GM19438 (cell line): ENCODE results near the gene DBN1.
A peak's percentile ranks its signal among the peaks of the same experiment; 100 is the strongest.

Source experiments
- ATAC-seq: cut with Tn5 transposase; IDR thresholded peaks from one replicate; pipeline ENCODE4 v1.9.1; 2021; ENCODE audit warnings: low read depth; ENCODE audit not compliant: unreplicated experiment

The DBN1 gene

GRCh38 chr5:177475563-177476427 lies 2.4 kb upstream of the DBN1 start:
- no peak for ATAC-seq

GRCh38 chr5:177474846-177475562 lies 1.6 kb upstream of the DBN1 start:
- ATAC-seq, result no peak

- no peak for ATAC-seq
Observed at GRCh38 chr5:177474002-177474476, 605 bp upstream of the DBN1 start.

- peak; percentile 54 for ATAC-seq
Observed at GRCh38 chr5:177472460-177473442, 683 bp downstream of the DBN1 start.

- ATAC-seq, result no peak
Observed at GRCh38 chr5:177471610-177472356, 1.7 kb downstream of the DBN1 start.

- no peak for ATAC-seq
Observed at GRCh38 chr5:177470759-177471536, 2.5 kb downstream of the DBN1 start.

- ATAC-seq, result no peak
Observed at GRCh38 chr5:177469750-177470525, 3.5 kb downstream of the DBN1 start.

GRCh38 chr5:177468685-177469628 lies 4.5 kb downstream of the DBN1 start:
- no peak for ATAC-seq

GRCh38 chr5:177468329-177468684 lies 5.1 kb downstream of the DBN1 start:
- ATAC-seq, result no peak

- no peak for ATAC-seq
Observed at GRCh38 chr5:177467436-177467835, 6.0 kb downstream of the DBN1 start.

- no peak for ATAC-seq
Observed at GRCh38 chr5:177466861-177467260, 6.6 kb downstream of the DBN1 start.

- ATAC-seq, result no peak
Observed at GRCh38 chr5:177465044-177465443, 8.4 kb downstream of the DBN1 start.

- ATAC-seq, result no peak
Observed at GRCh38 chr5:177462021-177462670, 11.3 kb downstream of the DBN1 start.

- ATAC-seq, result no peak
Observed at GRCh38 chr5:177459819-177460628, 13.4 kb downstream of the DBN1 start.

- ATAC-seq, result no peak
Observed at GRCh38 chr5:177459357-177459756, 14.1 kb downstream of the DBN1 start.

GRCh38 chr5:177458912-177459350 lies 14.5 kb downstream of the DBN1 start:
- no peak for ATAC-seq
